Mucosa of descending colon (tissue), 3 donors: ENCODE data around the gene MAML3. TPM values are rescaled to one million over a fixed set of nuclear protein-coding genes. Genes with fewer than 3 reads are reported as not detected.

Experiments
- ATAC-seq: fragments of 200-7000 bp; cut with Tn5 transposase; one replicate; pipeline ENCODE4 v1.9.1; 2020; ENCODE audit warnings: mild to moderate bottlenecking, moderate library complexity
- DNase-seq, 3 donors: peaks; one replicate each; pipeline ENCODE4 v3.0.0-alpha.2; 2020
- H3K36me3 ChIP-seq: fragments of 200-600 bp; one replicate; pipeline ENCODE4 v1.8.0; 2021; ENCODE audit warnings: low read depth, mild to moderate bottlenecking
- H3K4me1 ChIP-seq: fragments of 200-600 bp; one replicate; pipeline ENCODE4 v1.8.0; 2021; ENCODE audit warnings: low read depth, mild to moderate bottlenecking
- H3K4me3 ChIP-seq: fragments of 200-600 bp; one replicate; pipeline ENCODE4 v1.8.0; 2021; ENCODE audit warnings: mild to moderate bottlenecking
- H3K9me3 ChIP-seq: fragments of 200-600 bp; one replicate; pipeline ENCODE4 v1.8.0; 2021; ENCODE audit warnings: mild to moderate bottlenecking
- intact Hi-C, 2 donors: fragments of 100-400 bp; cut with DNase I in 1 of 2; cut with micrococcal nuclease in 1 of 2; formaldehyde crosslinking; loops; one replicate each; pipeline versions ENCODE4 v1.11.0 to v1.11.1; 2022; cut with DNase I, micrococcal nuclease
- total RNA-seq, 3 donors: library from RNA; stranded (reverse); fragmentation: NEBNext Ultra II Directional in 2 of 3; extraction: Animal tissue kit (Norgen Biotek cat#: 25700) in 2 of 3; gene quantifications; one replicate each; pipeline versions ENCODE4 v1.2.1 to v1.2.4, GENCODE V29; 2021 to 2023
- TF ChIP-seq, protein P1 (sequence below): fragments of 200-600 bp; IDR thresholded peaks from one replicate; pipeline ENCODE4 v1.8.0; 2022; ENCODE audit warnings: antibody characterized with exemption, mild to moderate bottlenecking
- donor health status: DM: no; HTN: no; CAD: no; lungs with moderate emphysema.
- donor health status: DM: no; HTN: no; CAD: no.
- donor health status: DM: no; HTN: yes; CAD: no.

The MAML3 gene
- total RNA-seq, 3 donors from 2014 or later: 10.4 to 23.5 (median 14.8) TPM

DNA sequence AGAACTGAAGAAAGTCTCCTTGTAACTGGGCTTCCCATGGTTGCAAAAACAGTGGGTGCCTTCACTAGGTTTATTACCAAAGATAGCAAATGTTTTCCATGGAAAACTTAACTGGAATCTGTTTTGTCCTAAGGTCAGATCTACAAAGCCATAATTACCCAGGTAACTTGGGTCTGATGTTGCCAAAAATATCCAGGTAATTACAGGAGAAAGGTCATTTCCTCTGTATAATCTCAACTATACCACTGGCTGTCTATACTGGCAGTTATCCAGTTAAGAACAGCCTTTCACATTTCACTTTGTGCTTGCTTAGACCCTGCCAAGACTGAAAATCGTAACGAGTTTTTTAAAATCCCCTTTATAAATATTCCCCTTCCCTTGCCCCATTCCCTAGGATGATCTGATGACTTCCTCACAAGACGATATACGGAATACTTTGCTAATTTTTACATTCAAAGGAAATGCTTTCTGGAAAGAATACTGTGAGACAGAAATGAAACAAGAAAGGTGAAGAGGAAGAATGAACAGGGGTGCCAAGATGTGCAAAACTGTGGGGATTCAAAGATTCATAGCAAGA lies 105.5 kb downstream of the MAML3 start:
- TF ChIP-seq, protein P1, sequence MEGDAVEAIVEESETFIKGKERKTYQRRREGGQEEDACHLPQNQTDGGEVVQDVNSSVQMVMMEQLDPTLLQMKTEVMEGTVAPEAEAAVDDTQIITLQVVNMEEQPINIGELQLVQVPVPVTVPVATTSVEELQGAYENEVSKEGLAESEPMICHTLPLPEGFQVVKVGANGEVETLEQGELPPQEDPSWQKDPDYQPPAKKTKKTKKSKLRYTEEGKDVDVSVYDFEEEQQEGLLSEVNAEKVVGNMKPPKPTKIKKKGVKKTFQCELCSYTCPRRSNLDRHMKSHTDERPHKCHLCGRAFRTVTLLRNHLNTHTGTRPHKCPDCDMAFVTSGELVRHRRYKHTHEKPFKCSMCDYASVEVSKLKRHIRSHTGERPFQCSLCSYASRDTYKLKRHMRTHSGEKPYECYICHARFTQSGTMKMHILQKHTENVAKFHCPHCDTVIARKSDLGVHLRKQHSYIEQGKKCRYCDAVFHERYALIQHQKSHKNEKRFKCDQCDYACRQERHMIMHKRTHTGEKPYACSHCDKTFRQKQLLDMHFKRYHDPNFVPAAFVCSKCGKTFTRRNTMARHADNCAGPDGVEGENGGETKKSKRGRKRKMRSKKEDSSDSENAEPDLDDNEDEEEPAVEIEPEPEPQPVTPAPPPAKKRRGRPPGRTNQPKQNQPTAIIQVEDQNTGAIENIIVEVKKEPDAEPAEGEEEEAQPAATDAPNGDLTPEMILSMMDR: no peak
- no peaks in the 10 kb centered on the region for H3K36me3 ChIP-seq
- no peak overlapping the region for H3K4me3 ChIP-seq
- intact Hi-C loops: no loop called here
- no peaks in the 10 kb centered on the region for H3K9me3 ChIP-seq
- peaks cover 12% of the 10 kb centered on the region for H3K4me1 ChIP-seq
- DNase-seq (no peak), ATAC-seq (peak; percentile 84)

- no peaks in the 10 kb centered on the region for H3K36me3 ChIP-seq
- ATAC-seq (no peak), DNase-seq (no peak)
- H3K4me1 ChIP-seq: peaks cover 12% of the 10 kb centered on the region
- intact Hi-C loops: no loop called here
- no peak overlapping the region for H3K4me3 ChIP-seq
- no peaks in the 10 kb centered on the region for H3K9me3 ChIP-seq
- TF ChIP-seq, protein P1: no peak
These were observed 106.2 kb downstream of the MAML3 start for GRCh38 chr4:140047786-140048185.

- Histone ChIP-seq H3K9me3 (no peaks in the 10 kb centered on the region), H3K36me3 (no peaks in the 10 kb centered on the region), H3K4me3 (no peak overlapping the region), H3K4me1 (peaks cover 12% of the 10 kb centered on the region)
- DNase-seq (no peak), ATAC-seq (no peak)
- TF ChIP-seq, protein P1: no peak
- intact Hi-C loops: no loop called here
These were observed 106.9 kb downstream of the MAML3 start for GRCh38 chr4:140047017-140047640.

DNA sequence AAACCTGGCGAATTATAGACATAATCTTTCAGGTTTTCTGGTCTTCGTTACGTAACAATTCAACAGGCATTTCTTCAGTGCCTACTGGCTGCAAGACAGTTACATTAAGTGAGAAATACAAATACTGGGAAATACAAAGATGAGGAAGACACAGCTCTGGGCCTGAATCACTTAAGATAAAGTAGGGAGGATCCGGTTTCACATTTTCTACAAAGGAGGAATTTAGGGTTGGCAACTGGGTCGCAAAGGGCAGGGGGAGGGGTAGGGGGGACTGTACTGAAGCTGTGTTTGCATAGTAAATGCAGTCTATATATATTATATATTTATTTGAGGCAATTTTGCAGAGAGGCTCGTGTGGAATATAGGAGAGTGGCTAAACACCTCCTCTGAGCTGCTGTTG lies 107.4 kb downstream of the MAML3 start:
- Histone ChIP-seq H3K9me3 (no peaks in the 10 kb centered on the region), H3K4me1 (peaks cover 12% of the 10 kb centered on the region), H3K36me3 (no peaks in the 10 kb centered on the region), H3K4me3 (no peak overlapping the region)
- DNase-seq: no peak
- no peak for ATAC-seq
- TF ChIP-seq, protein P1: no peak
- intact Hi-C loops: no loop called here

GRCh38 chr4:140046016-140046415 lies 108.0 kb downstream of the MAML3 start:
- Histone ChIP-seq H3K4me3 (no peak overlapping the region), H3K36me3 (no peaks in the 10 kb centered on the region), H3K9me3 (no peaks in the 10 kb centered on the region), H3K4me1 (peaks cover 12% of the 10 kb centered on the region)
- ATAC-seq (no peak), DNase-seq (no peak)
- intact Hi-C loops: no loop called here
- TF ChIP-seq, protein P1: no peak
